Activated CD4-positive, alpha-beta memory T cell treated with anti-CD3 and anti-CD28 coated beads, Interleukin-2, amount 10 ng/mL, durations not matched to agents 7 days and 5 days (primary cell): ENCODE data around the gene SLC35F5. TPM values are rescaled to one million over a fixed set of nuclear protein-coding genes. Genes with fewer than 3 reads are reported as not detected.
"Not testable (repeated sequence)": the region's sequence is repeated elsewhere in the genome, so short reads cannot be mapped to it uniquely, and the experiment has no call there.

Source experiments
- CTCF ChIA-PET: fragments of 350-600 bp; sonication (Branson Sonifier 250); formaldehyde crosslinking; loops from one replicate; lab custom pipeline; 2021; ENCODE audit warnings: antibody characterized with exemption, inconsistent platforms; lab: Charles Lee
- POLR2A ChIA-PET: fragments of 350-600 bp; sonication (Branson Sonifier 250); formaldehyde crosslinking; loops from one replicate; lab custom pipeline; 2021; ENCODE audit warnings: antibody characterized with exemption; lab: Charles Lee
- DNase-seq: peaks from one replicate; pipeline ENCODE4 v3.0.0-alpha.2; 2020
- H3K27ac Mint-ChIP-seq: one replicate; pipeline ENCODE4 v1.8.0; 2021; ENCODE audit warnings: mild to moderate bottlenecking, mixed read lengths
- H3K27me3 Mint-ChIP-seq: one replicate; pipeline ENCODE4 v1.8.0; 2021; ENCODE audit warnings: mixed read lengths
- H3K36me3 Mint-ChIP-seq: one replicate; pipeline ENCODE4 v1.8.0; 2021; ENCODE audit warnings: low read depth, mixed read lengths
- H3K4me1 Mint-ChIP-seq: one replicate; pipeline ENCODE4 v1.8.0; 2021; ENCODE audit warnings: mixed read lengths
- H3K4me3 Mint-ChIP-seq: one replicate; pipeline ENCODE4 v1.8.0; 2021; ENCODE audit warnings: mild to moderate bottlenecking, mixed read lengths
- H3K9me3 Mint-ChIP-seq: one replicate; pipeline ENCODE4 v1.8.0; 2021; ENCODE audit warnings: mixed read lengths
- total RNA-seq, 2 experiments: library from RNA; stranded (reverse); gene quantifications; one replicate each; pipeline ENCODE4 v1.2.3, GENCODE V29; 2021

The SLC35F5 gene
- total RNA-seq, 2 experiments from 2014 or later, result 18.4 to 21.6 TPM

GRCh38 chr2:113676623-113677266 is 79.7 kb downstream of the SLC35F5 start:
- peaks cover 4% of the 10 kb centered on the region for H3K27me3 Mint-ChIP-seq
- no peak overlapping the region for H3K27ac Mint-ChIP-seq
- H3K4me3 Mint-ChIP-seq, result no peak overlapping the region
- no peak for DNase-seq
- no peaks in the 10 kb centered on the region for H3K4me1 Mint-ChIP-seq
- ChIA-PET CTCF (no interaction called here), POLR2A (no interaction called here)
- H3K36me3 Mint-ChIP-seq, result no peaks in the 10 kb centered on the region
- no peaks in the 10 kb centered on the region for H3K9me3 Mint-ChIP-seq

- peaks cover 4% of the 10 kb centered on the region for H3K27me3 Mint-ChIP-seq
- H3K27ac Mint-ChIP-seq, result no peak overlapping the region
- no peak for DNase-seq
- CTCF ChIA-PET, result no interaction called here
- no peaks in the 10 kb centered on the region for H3K9me3 Mint-ChIP-seq
- no peaks in the 10 kb centered on the region for H3K36me3 Mint-ChIP-seq
- POLR2A ChIA-PET, result no interaction called here
- H3K4me3 Mint-ChIP-seq, result no peak overlapping the region
- H3K4me1 Mint-ChIP-seq, result no peaks in the 10 kb centered on the region
These were observed 80.6 kb downstream of the SLC35F5 start for GRCh38 chr2:113675875-113676274.

- no peak for DNase-seq
- Mint-ChIP-seq H3K27me3 (peaks cover 2% of the 10 kb centered on the region), H3K4me1 (no peaks in the 10 kb centered on the region), H3K36me3 (no peaks in the 10 kb centered on the region), H3K27ac (no peak overlapping the region), H3K4me3 (no peak overlapping the region), H3K9me3 (no peaks in the 10 kb centered on the region)
- ChIA-PET POLR2A (no interaction called here), CTCF (no interaction called here)
These were observed 84.0 kb downstream of the SLC35F5 start for GRCh38 chr2:113672326-113672932.

- DNase-seq, H3K4me3 Mint-ChIP-seq, POLR2A ChIA-PET, H3K27me3 Mint-ChIP-seq, H3K27ac Mint-ChIP-seq, H3K36me3 Mint-ChIP-seq, CTCF ChIA-PET, H3K4me1 Mint-ChIP-seq, H3K9me3 Mint-ChIP-seq: not testable (repeated sequence)
These were observed 87.4 kb downstream of the SLC35F5 start for GRCh38 chr2:113669013-113669412.

- H3K4me1 Mint-ChIP-seq, DNase-seq, H3K4me3 Mint-ChIP-seq, H3K36me3 Mint-ChIP-seq, H3K27me3 Mint-ChIP-seq, CTCF ChIA-PET, POLR2A ChIA-PET, H3K27ac Mint-ChIP-seq, H3K9me3 Mint-ChIP-seq: not testable (repeated sequence)
These were observed 91.5 kb downstream of the SLC35F5 start for GRCh38 chr2:113664761-113665533.

GRCh38 chr2:113663285-113664060 is 93.0 kb downstream of the SLC35F5 start:
- H3K27ac Mint-ChIP-seq, H3K36me3 Mint-ChIP-seq, DNase-seq, H3K4me3 Mint-ChIP-seq, POLR2A ChIA-PET, H3K9me3 Mint-ChIP-seq, H3K4me1 Mint-ChIP-seq, H3K27me3 Mint-ChIP-seq, CTCF ChIA-PET: not testable (repeated sequence)

Other genes with a start within 250 kb of the SLC35F5 start
- 10 to 100 TPM; 13.5 to 14.1 TPM for gene RABL2A, start 129.4 kb downstream of the SLC35F5 start, total RNA-seq
- gene ACTR3, start 133.4 kb upstream of the SLC35F5 start, total RNA-seq, result 100 to 1,000 TPM; 580 to 592 TPM